ENCODE data around the gene LPO.

Gene LPO

GRCh38 chr17:58303971-58304749 is 65.8 kb downstream of the LPO start:
- DNase-seq (ENCODE audit: low spot score): peak; percentile 81

DNA sequence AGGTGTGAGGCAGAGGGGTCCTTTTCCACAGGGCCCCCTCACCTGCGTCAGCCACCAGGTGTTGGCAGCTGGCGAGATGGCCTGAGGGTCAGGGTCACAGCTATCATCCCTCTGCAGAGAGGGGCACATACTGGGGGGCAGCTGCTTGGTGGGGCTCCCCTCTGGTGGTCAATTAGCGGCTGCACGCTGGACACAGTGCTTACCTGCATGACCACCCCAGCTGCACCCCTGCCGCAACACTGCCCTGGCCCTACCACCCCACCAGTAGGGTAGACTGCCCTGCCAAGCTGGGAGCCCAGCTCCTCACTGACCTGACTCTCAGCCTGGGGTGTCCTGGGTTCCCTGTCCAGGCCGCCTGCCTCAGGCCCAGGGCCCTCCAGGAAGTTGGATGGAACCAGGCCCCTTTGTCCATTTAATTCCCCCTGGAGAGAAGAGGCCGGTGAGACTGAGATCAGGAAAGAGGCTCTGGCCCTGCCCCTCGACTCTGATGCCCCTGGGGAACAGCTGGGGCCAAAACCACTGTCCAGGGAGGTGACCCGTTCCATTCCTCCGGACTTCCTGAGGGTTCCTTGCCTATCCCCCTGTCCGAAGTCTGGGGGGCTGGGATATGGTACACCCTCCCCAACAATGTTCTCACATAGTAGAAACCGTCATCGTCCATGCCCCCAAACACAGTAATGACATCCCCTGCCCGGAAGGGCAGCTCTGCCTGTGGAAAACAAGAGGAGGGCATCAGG is 66.5 kb downstream of the LPO start:
- no peak for DNase-seq (ENCODE audit: low spot score)

DNA sequence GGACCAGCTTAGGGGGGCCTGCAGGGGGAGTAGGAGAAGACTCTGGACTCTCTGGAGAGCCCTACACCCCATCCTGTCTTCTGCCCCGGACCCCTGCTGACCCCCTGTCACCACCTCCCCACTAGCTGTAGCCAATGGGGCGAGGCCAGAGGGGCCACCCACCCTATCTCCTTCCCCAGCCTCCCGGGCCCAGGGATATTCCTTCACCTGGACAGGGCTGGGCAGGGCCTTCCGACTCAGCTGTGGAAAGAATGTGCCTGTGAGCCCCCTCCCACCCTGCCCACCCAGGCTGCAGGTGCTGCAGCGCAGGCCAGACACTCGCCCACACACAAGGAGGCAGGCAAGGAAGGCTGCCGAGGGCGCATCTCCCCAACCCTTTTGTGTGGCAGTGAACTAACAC is 67.2 kb downstream of the LPO start:
- DNase-seq (ENCODE audit: low spot score): no peak

- DNase-seq (ENCODE audit: low spot score): no peak
Measured at GRCh38 chr17:58306131-58306951, 68.0 kb downstream of the LPO start.

DNA sequence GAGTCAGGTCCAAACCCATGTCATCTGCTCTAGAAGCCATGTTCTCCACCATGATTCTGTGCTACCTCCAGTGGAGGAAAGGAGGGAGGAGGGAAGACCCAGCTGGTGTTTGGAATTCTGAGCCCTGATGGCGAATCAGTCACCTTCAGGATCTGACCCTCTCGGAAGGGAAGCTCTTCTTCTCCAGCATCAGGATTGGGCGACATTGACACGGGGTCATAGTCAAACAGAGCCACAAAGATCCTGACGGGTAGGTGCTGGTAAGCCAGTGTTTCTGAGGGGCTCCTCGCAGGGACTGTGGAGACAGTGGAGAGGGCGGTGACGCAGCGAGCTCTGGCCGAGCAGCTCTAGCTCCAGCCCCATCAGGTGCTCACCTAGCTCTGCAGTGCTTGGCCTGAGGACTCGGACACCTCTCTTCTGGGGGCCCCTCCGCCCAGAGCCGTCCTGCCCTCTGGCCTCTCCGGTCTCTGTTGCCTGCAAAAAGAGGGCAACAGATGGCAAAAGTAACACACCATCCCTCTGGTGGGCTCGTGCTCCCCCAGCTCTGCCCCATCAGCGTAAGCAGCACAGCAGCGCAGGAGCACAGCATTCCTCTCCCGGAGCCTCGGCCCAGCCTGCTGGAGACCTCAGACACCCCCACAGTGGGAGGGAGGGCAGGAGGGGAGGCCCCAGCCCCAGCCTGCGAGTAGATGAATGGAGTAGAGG is 69.2 kb downstream of the LPO start:
- DNase-seq (ENCODE audit: low spot score): no peak

DNA sequence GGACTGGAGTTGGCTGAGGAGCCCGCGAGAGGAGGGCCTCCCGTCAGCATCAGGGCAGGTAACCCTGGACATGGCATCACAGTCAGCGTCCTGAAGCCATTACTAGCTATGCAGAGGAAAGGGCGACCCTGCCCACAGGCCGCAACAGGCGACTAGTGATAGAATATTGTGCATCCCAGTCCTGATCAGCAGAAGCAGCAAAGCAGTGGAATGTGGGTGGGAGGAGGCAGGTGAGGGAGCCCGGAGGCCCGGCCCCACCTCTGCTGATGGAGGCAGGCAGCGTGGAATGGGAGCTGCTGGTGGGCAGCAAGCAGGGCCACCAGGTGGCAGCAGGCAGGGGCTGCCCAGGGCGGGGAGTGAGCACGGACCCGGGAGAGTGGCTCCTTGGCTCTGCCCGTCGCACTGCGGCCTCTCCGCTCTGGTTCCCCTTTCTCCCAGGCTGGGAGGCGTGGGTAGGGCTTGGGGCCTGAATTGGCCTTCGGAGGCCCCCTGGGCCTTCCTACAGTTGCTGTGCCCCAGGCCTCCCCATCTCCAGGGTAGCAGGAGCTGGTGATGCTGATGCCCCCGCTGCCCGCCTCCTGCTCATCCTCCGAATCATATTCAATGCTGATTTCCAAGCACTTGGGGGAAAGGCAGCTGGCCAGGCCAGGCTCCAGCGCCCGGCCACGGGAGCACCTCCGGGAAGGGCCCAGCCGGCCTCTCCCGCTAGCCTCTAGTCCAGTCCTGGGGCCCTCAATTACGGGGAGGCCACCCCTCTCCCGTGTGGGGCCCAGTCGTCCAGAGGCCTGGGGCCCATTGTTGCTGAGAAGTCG is 70.0 kb downstream of the LPO start:
- DNase-seq (ENCODE audit: low spot score): no peak

DNA sequence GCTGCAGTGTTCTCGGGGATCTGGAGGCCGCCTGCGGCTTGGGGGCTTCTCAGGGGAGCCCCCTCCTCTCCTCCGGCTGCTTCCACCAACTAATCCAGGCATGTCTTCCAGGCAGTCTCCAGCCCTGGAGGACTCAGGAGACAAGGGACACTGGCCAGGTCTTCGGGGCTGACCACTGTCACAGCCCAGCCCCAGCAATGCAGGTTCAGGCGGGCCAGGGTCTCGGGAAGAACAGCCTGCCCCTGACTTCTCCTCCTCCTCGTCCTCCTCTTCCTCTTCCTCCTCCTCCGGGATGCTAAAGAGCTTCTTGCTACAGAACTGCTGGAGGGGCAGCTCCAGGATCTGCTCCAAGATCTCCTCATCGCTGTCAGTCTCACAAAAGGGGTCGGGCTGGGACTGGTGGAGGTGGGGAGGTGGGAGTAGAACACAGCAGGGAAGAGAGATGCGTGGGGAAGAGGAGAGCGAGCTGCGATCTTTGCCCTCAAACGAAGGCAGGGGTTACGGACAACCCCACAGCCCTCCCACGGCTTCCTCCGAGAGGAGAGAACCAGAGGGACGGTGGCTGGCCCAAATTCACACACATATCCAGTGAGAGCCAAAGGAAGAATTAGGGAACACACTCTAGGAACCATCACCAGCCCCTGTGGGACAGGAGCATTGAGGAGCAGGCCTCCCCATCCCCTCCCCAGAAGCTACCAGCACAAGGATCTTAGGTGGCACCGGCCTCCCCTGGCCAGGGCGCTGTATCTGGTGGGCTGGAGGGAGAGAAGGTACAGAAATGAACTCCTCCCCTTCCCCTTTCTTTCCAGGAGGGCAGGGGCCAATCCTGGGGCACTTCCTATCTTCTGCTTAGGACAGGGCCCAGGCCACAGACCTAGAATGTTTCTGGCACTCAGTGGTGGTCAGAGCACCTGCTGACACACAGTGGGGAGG is 70.9 kb downstream of the LPO start:
- DNase-seq (ENCODE audit: low spot score): no peak

- DNase-seq (ENCODE audit: low spot score): no peak
Measured at GRCh38 chr17:58309918-58310259, 71.5 kb downstream of the LPO start.

GRCh38 chr17:58310511-58311428 is 72.4 kb downstream of the LPO start:
- no peak for DNase-seq (ENCODE audit: low spot score)

DNA sequence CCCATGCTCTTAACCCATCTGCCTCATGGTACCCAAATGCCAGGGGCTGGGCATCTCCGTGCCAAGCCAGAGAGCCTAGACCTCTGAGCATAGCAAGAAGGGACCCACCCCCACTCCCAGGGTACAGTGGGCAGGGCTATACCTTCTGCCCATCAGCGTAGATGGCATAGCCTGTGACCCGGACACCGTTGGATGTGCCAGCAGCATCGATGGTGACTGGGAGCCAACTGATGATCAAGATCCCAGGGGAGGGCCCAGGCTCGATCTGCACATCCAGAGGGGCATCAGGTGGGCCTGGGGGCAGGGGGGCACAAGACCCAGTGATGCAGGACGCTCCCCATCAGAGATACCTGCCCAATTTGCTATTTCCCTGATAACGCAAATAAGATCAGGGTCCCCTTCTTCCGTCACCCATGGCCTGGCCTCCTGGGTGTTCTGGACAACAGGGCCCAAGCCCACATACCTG is 73.1 kb downstream of the LPO start:
- DNase-seq (ENCODE audit: low spot score): no peak

- no peak for DNase-seq (ENCODE audit: low spot score)
Measured at GRCh38 chr17:58312021-58312630, 73.7 kb downstream of the LPO start.

GRCh38 chr17:58312829-58313228 is 74.4 kb downstream of the LPO start:
- no peak for DNase-seq (ENCODE audit: low spot score)

DNA sequence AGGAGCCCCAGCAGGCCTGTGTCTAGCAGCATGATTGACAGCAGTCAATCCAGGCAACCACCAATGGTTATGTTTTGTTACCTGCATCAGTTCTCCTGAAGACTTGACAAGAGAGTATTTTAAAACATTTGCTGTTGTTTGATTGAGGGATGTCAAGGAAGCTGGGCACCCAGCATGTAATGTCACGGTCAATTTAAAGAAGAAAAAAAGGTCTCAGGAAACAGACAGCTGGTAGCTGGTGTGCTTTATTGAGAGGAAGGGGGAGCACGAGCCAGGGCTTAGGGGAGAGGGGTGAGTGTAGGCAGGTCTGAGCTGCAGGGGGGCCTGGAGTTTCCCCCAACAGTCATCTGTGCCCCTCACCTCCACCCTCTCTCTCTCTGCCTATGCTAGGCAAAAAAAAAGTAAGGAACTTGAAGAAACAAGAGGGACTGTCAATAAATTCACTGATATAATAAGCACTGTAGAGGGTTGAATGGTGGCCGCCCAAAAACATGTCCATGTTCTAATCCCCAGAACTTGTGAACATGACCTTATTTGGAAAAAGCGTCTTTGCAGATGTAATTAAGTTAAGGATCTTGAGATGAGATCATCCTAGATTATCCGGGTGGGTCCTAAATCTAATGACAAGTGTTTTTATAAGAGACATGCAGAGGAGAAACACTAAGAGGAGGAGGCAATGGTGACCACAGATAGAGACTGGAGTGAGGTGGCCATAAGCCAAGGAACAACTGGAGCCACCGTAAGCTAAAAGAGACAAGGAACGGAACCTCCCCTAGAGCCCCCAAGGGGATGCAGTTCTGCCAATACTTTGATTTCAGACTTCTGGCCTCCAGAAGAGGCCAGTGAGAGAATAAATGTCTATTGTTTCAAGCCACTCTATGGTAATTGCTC is 75.7 kb downstream of the LPO start:
- no peak for DNase-seq (ENCODE audit: low spot score)

DNA sequence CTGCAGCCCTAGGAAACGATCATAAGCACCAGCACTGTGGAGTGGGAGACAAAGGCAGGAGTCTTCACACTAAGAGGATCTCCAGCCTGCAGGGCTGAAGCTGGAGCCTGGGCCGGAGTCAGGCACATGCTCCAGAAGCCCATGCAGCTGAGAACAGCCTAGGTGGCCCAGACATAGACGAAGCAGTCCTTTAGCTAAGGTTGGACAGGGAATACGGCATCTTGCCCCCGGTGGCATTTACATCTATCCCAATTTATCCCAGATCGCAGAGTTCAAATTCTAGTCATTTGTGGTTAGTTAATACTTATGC is 76.3 kb downstream of the LPO start:
- DNase-seq (ENCODE audit: low spot score): no peak

GRCh38 chr17:58315281-58315711 is 76.9 kb downstream of the LPO start:
- no peak for DNase-seq (ENCODE audit: low spot score)

DNA sequence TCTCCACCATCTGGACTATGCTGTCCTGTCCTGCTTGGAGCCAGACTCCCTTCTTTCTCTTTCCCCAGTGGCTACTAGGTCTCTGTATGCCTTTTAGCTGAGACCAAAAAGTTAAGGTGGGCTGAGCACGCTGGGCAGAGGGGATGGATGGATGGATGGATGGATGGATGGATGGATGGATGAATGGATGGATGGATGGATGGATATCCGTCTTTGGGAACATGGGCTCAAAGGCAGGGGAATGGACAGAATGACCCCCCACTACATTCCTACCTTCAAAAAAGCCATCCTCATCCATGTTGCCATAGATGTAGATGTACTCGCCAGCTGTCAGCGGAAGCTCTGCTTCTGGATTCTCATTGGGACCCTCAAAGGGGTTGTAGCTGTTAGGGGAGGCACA is 77.4 kb downstream of the LPO start:
- DNase-seq (ENCODE audit: low spot score): no peak

DNA sequence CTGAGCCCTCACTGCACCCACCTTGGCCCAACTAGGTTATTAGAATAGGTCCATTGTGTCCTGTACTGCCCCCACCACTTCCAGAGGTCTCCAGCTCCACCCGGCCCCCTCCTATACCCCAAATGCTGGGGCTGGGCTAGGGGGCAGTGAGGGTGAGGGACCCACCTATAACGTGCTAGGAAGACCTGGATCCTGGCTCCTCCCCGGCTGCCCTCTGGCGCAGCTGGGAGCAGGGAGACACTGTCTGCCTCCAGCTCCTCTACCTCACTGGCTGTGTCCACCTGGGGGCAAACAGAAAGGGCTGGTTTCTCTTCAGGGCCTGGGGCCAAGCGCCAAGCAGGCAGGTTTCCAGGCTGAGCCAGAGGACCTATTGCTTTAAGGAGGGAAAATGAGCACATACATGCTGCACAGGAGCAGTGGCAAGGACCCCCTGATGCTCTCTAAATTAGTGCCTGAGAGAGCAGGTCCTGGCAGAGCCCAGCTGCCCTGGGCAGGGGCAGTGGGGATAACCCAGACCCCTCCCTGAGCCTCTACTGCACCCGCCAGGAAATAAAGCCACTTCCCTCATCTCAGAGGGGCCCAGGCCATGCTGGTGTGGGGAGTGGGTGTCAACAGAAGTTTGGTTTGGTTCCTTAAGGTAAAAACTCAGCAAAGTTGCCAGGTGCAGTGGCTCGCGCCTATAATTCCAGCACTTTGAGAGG is 78.0 kb downstream of the LPO start:
- DNase-seq (ENCODE audit: low spot score): no peak
